HS-27A (cell line): ENCODE results near the gene MBOAT2.

ENCODE experiments used
- DNase-seq: peaks from one replicate; pipeline ENCODE4 v3.0.0-alpha.2; 2012; ENCODE audit warnings: low read depth, missing footprints

Gene MBOAT2

GRCh38 chr2:8893978-8894820 is 109.3 kb downstream of the MBOAT2 start:
- DNase-seq, result no peak

GRCh38 chr2:8893474-8893873 is 110.0 kb downstream of the MBOAT2 start:
- DNase-seq, result no peak

DNA sequence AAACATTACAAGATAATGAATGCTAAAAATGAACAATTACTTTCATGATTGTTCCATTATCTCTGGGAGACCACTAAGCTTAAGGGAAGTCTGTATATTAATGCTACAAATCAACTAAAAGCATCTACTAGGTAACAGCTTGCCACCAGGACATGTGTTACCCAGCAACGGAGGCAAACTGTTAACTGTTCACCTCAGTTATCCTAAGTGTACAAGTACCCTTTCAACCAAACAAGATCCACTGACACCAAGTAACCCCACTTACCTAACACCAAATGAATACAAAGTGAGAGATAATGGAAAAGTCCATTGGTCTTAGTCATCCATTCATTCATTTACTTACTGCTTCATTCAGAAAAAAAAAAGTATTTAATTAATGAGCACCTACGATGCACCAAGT is 111.4 kb downstream of the MBOAT2 start:
- DNase-seq, result no peak

DNA sequence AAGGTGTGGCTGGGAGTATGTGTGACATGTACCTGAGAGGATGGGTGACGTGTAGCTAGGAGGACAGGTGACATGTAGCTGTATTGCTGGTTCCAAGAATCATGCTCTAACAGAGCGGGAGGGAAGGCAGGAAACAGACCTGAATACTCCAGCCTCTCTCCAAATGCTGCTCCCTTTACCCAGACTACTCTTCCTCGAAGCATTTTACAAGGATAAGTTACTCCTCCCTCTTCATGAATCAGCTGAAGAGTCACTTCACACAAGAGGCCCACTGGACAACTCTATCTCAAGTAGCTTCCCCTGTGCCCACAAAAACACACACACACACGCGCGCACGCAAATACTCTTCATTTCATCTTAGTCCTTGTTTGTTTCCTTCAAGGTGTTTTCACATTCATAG is 113.5 kb downstream of the MBOAT2 start:
- no peak for DNase-seq

GRCh38 chr2:8888963-8889362 is 114.5 kb downstream of the MBOAT2 start:
- DNase-seq, result no peak

- no peak for DNase-seq
Observed at GRCh38 chr2:8886876-8887275, 116.6 kb downstream of the MBOAT2 start.

DNA sequence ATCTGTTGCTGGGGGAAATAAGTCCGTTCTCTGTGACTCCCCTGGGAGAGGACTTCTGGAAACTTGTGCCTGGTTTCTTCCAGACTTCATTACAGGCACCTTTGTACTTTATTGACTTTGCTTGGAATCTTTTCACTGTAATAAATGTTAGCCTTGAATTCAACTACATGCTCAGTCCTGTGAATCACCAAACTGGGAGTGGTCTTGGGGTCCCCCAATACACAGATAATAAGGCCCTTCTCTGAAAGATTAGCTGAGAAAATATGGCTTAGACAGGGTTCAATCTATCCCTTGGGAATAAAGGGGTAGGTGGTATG is 117.3 kb downstream of the MBOAT2 start:
- no peak for DNase-seq

GRCh38 chr2:8885449-8886201 is 117.9 kb downstream of the MBOAT2 start:
- DNase-seq, result no peak

DNA sequence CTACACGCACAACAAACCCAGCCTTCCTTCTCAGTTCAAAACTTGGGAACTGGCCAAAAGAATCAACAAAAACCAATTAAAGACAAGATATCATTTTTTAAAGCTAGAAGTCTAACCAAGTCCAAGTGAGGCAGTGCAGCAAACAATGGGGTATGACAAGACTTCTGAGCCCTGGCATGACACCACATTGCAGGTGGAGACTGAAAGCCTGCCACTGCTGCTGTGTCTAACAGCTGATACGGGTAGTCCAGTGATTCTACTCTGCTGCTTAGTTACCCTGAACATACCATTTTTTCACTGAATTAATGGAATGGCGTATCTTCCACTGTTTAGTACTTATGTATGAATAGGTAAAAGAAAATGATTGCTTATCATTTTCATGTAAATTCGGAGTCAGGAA is 118.7 kb downstream of the MBOAT2 start:
- no peak for DNase-seq

DNA sequence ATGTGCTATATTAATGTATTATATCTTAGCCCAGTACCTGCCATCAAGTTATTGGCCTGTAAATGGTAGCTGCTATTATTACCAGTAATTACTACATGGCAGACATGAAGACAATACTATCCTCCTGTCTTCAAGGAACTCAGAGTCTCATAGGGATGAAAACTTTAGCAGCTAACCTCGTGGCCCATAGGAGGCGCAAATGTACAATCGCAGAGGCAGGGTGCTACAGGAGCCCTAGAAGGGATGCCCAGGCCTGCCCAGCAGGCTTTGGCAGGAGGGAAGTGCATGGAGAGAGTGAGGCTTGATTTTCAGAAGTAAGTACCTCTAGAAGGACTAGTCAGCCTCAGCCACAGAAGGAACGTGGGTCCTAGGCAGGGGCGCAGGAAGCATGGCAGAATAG is 121.4 kb downstream of the MBOAT2 start:
- DNase-seq, result no peak

GRCh38 chr2:8877894-8878293 is 125.6 kb downstream of the MBOAT2 start:
- no peak for DNase-seq

DNA sequence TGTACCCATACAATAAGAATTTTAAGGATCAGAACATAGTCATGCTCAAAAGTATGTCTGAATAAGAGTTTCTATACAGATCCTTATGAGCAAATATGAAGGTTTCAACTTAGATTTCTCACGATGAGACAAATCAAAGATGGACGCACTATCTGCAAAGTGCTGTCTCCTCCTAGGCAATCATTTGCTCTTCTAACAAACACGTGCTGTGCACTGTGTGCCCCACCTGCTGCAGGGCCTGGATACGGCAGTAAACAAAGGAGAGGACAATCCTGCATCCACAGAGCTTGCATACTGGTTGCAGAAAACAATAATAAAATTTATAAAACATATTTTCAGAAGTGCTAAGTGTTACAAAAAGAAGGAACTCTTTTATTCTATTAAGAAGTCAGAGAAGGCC is 126.2 kb downstream of the MBOAT2 start:
- DNase-seq, result no peak

- DNase-seq, result no peak
Observed at GRCh38 chr2:8876628-8877027, 126.9 kb downstream of the MBOAT2 start.

DNA sequence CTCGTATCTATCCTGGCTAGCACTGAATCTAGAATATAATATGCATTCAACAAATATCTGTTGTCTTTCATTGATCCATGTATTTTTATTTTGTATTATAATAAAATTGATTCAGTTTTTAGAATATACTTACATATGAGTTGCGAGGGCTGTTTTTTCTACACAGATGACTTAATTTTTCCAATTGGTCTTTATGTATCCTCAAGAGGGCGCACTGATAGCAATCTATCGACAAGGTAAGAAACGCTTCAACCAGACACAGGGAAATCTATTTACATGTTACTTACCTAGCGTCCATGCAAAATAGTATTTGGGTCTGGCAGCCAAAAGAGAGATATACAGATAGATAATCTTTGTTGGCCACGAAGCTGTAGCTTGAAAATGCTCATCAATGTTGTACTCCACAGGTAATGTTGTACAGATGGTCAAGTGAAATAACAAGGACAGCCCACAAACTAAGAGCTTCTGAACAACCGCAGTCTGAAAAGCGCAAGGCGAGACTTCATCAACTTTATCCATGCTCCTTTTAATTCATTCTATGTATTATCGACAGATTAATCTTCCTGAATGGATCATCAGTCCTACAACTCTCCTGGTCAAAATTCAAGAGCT is 130.6 kb downstream of the MBOAT2 start:
- DNase-seq, result no peak

DNA sequence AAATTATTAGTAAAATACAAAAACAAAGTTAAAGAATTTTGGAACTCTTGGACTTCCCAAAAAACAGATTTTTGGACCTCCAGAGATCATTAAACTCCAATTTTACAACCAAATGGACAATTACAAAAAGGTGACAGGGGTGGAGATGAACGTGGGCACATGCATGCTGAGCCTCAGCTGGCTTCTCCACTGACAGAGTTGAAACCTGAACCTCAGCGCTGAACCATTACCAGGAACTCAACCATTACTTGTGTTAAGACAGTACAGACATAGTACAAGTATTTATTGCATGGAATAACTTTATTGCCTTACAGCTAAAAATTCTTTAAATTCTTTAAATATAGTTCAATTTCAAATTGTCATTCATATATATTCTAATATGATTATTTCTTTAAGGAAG is 133.0 kb downstream of the MBOAT2 start:
- DNase-seq, result no peak

GRCh38 chr2:8867363-8867762 is 136.1 kb downstream of the MBOAT2 start:
- DNase-seq, result no peak

- no peak for DNase-seq
Observed at GRCh38 chr2:8863331-8863953, 140.0 kb downstream of the MBOAT2 start.

DNA sequence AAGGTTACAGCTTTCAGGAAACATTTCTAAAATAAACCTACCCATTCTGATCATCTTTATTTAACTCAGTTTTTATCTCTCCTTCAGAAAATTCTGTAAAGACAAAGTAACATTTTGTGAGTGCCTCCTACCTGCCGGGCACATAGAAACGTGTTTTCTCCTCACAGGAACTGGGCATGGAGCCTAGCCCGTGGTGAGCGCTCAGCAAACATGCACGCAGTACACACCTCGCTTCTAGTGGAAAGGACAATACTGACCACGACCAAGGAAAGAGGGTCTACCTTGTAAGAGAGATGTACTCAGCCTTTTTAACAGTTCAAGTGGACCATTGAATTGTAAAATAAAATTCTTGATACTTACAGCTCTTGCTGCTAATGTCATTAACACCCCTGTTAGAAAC is 141.3 kb downstream of the MBOAT2 start:
- DNase-seq, result no peak

- DNase-seq, result no peak
Observed at GRCh38 chr2:8861797-8862196, 141.7 kb downstream of the MBOAT2 start.

DNA sequence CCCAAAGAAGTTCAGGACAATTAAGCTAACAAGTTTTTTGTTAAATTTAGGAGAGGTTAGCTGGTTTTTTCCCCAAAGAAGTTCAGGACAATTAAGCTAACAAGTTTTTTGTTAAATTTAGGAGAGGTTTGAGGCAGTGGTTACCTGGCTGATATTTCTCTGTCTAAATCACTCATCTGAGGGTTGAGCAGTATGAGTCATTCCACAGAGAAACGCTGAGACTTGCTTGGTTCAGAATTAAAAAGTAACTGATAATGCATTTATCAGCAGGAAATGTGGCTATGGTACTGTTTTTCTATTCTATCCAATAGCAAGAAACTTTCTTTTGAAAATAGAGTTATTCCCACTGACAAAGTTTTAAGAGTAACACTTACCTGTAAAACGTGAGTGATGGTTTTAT is 143.2 kb downstream of the MBOAT2 start:
- no peak for DNase-seq

GRCh38 chr2:8858910-8859309 is 144.6 kb downstream of the MBOAT2 start:
- DNase-seq, result no peak

- no peak for DNase-seq
Observed at GRCh38 chr2:8858264-8858663, 145.2 kb downstream of the MBOAT2 start.

DNA sequence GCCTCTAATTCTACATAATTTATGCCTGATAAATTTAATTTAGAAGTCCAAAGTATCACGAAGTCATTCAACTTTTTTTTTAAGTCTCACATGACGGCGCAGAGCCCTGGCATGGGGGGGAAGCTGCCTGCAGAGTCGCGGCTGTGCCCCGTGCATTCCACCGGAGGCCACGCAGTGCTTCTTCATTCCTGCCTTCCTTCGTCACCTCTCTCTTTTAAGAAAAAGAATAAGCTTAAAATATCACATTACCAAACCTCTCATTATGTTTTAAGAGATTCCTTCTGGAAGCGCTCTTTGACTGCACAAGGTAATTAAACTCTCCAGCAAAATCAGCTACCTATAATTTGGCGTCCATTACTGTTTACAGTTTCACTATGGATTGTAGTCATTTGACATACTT is 145.8 kb downstream of the MBOAT2 start:
- DNase-seq, result no peak
